GM10266 (cell line): ENCODE measurements around the gene SURF1.

Source experiments
- DNase-seq: peaks from one replicate; pipeline ENCODE4 v3.0.0; 2012; ENCODE audit errors: extremely low spot score
- TF ChIP-seq, protein P1 (sequence below): IDR thresholded peaks from 2 replicates; pipeline ENCODE4 v1.5.1; 2012; ENCODE audit warnings: mild to moderate bottlenecking, low read depth; ENCODE audit not compliant: control insufficient read depth, insufficient read depth; ENCODE audit errors: missing control alignments

Gene SURF1

DNA sequence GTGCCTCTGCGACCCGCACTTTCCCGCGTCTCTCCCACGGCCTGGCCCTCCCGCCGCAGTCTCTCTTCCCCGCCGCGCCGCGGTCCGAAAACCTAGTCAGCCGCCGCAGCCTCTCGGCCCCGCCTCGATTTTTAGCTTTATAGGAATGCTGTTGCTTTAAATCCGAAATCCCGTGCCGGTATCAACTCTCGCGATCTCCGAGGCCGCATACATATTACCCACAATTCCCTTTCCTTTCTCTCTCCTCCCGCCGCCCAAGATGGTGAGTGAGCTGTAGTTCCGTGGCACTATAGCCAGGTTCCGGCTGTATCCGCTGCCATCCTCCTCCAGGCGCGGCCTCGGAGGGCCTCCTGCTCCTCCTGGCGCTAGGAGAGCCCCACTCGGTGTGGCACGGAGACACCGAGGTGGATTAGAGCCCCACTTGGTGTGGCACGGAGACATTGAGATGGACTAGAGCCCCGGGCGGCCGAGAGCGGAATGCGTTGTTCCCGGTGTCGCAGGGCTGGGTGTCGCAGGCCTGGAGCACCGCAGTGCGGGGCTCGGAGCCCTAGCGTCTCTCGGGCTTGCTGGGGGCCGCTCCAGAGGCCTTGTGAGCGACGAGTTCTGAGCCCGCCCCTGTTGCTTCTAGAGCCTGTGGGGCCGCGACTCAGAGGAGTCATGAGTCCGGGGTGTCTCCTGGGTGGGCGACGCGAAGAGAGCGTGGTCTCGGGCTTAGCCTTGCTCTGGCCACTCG is 8.1 kb downstream of the SURF1 start, which contains the start of the genes MED22 and RPL7A:
TSS of gene MED22 (minus strand) at position 147 of the 733 bp plus-strand sequence. CDS start 1,469 bp downstream, outside the sequence.
TSS of gene RPL7A (plus strand) at position 234 of the 733 bp plus-strand sequence. CDS start at position 260, 26 bp downstream.
- peak; percentile 95 for DNase-seq
- TF ChIP-seq, protein P1, sequence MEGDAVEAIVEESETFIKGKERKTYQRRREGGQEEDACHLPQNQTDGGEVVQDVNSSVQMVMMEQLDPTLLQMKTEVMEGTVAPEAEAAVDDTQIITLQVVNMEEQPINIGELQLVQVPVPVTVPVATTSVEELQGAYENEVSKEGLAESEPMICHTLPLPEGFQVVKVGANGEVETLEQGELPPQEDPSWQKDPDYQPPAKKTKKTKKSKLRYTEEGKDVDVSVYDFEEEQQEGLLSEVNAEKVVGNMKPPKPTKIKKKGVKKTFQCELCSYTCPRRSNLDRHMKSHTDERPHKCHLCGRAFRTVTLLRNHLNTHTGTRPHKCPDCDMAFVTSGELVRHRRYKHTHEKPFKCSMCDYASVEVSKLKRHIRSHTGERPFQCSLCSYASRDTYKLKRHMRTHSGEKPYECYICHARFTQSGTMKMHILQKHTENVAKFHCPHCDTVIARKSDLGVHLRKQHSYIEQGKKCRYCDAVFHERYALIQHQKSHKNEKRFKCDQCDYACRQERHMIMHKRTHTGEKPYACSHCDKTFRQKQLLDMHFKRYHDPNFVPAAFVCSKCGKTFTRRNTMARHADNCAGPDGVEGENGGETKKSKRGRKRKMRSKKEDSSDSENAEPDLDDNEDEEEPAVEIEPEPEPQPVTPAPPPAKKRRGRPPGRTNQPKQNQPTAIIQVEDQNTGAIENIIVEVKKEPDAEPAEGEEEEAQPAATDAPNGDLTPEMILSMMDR: no peak

DNA sequence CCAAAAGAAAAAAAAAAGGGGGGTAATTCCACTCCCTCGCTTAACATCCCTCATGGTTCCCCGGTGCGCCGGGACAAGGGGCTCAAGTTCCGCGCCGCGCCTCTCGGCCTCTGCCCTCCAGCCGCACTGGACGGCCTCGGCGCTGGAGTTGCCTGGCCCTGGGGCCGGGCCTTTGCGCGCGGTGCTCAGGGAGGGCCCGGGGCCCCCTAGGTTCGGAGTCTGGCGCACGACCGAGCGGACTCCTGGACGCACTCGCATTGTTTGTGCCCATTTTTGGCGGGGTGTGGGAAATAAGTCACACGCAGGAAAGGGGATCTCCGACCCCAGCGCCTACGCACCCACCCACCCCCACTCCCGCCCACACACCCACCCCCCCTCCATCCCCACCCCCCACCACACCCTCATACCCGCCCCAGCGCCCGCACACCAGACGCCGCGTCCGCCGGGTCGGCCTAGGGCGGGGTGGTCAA is 8.7 kb downstream of the SURF1 start:
- peak; percentile 73 for DNase-seq

GRCh38 chr9:133346021-133346785 is 10.1 kb downstream of the SURF1 start:
- DNase-seq: no peak
- TF ChIP-seq, protein P1: no peak

More for the DNA sequence above, 8.7 kb downstream of the SURF1 start:
- TF ChIP-seq, protein P1: no peak

DNA sequence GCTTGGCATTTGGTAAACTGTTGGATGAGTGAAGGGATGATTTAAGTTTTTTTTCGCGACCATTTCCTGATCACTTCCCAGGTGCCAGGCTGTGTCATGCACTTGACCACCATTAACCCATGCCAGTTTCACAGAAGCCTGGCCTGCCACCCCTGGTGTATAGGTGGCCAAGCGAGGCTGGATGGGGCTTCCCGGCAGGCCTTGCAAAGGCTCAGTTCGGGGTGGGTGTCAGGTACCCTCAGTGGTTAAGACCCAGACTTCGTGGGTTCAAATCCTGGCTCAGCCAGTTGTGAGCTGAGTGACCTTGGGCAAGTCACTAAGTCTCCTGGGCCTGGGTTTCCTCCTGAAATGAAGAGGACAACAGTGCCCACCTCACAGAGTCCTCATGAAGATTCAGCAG is 10.7 kb downstream of the SURF1 start:
- TF ChIP-seq, protein P1: no peak
- DNase-seq: no peak

DNA sequence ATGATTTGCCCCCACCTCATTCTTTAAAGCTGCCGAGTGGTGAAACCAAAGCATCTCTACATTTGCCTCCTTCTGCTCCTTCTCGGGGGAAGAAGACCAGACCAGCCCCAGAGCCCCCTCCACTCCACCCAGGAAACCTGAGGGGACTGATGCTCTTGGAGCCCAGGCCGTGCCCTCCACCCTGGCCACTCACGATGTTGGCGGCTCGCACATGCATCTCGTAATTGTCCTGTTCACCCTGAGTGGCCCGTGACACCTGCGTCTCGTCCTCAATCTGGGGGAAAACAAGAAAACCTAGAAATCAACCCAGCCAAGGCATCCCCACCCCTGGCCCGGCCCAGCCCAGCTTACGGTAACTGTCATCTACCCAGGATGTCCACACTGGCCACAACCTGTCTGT is 11.3 kb downstream of the SURF1 start:
- TF ChIP-seq, protein P1: no peak
- no peak for DNase-seq

DNA sequence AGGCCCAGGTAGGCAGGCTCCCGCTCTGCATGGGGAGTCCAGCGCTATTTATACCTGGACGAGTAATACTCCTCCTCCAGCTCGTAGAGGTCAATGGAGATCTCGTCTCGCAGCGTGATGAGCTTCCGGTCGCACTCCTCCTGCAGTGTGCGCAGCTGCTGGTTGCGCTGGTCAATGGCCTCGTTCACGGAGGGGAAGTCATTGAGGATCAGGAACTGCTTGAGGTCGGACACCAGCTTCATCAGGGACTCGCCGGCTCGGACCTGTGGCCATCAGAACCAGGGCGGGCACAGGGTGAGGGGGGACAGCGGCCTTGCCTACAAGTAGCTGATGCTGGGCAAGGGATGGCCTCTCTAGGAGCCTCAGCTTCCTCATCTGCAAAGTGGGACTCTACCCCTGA is 12.2 kb downstream of the SURF1 start:
- TF ChIP-seq, protein P1: no peak
- DNase-seq: no peak
